ENCODE measurements around the gene PGD.

Gene PGD

DNA sequence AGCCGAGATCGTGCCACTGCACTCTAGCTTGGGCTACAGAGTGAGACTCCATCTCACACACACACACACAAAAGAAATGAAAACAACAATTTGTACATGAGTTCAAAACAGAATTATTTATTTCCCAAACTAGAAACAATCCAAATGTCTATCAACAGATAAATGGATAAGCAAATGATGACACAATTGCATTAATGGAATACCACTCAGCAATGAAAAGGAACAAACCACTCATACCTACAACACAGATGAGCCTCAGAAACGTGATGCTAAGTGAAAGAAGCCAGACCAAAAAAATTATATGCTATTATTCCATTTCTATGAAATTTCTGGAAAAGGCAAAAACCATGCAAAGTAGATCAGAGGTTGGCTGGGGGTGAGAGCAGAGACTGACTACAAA lies 2.0 kb upstream of the PGD start:
- Histone ChIP-seq H3K79me2 (ENCODE audit: insufficient read depth, low read length) (no peaks in the 10 kb centered on the region), H3K4me2 (ENCODE audit: low read length) (no peak overlapping the region), H3K27ac (ENCODE audit: low read depth, low read length, poor library complexity, severe bottlenecking) (no peak overlapping the region), H3K9me3 (ENCODE audit: low read length) (0 out of 2 replicates have a peak, but pooled peaks cover 4% of the 10 kb centered on the region), H3K27me3 (ENCODE audit: insufficient read depth, low read length) (no peaks in the 10 kb centered on the region), H3K36me3 (ENCODE audit: insufficient read depth, low read length) (peaks cover 10% of the 10 kb centered on the region; the same call in 1 of the 2 replicates), H3K4me3 (ENCODE audit: low read depth, low read length, poor library complexity, severe bottlenecking) (no peak overlapping the region), H3K4me1 (ENCODE audit: insufficient read depth, low read length, severe bottlenecking) (peaks cover 17% of the 10 kb centered on the region), H4K20me1 (ENCODE audit: insufficient read depth, low read length) (no peaks in the 10 kb centered on the region), H2AFZ (ENCODE audit: low read length) (no peak overlapping the region), H3K9ac (ENCODE audit: low read length) (no peak overlapping the region), H3K9me2 (ENCODE audit: low read depth, low read length) (no peaks in the 10 kb centered on the region), H3F3A (ENCODE audit: insufficient read depth, low read length) (no peaks in the 10 kb centered on the region)
- TF ChIP-seq, protein P1, sequence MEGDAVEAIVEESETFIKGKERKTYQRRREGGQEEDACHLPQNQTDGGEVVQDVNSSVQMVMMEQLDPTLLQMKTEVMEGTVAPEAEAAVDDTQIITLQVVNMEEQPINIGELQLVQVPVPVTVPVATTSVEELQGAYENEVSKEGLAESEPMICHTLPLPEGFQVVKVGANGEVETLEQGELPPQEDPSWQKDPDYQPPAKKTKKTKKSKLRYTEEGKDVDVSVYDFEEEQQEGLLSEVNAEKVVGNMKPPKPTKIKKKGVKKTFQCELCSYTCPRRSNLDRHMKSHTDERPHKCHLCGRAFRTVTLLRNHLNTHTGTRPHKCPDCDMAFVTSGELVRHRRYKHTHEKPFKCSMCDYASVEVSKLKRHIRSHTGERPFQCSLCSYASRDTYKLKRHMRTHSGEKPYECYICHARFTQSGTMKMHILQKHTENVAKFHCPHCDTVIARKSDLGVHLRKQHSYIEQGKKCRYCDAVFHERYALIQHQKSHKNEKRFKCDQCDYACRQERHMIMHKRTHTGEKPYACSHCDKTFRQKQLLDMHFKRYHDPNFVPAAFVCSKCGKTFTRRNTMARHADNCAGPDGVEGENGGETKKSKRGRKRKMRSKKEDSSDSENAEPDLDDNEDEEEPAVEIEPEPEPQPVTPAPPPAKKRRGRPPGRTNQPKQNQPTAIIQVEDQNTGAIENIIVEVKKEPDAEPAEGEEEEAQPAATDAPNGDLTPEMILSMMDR (IDR thresholded peaks at IDR 0.05; ENCODE audit: low read length) = no peak
- no peak for TF ChIP-seq EZH2 (IDR thresholded peaks at IDR 0.05; ENCODE audit: borderline replicate concordance, low read length)

GRCh38 chr1:10398278-10398733 lies 558 bp upstream of the PGD start:
- peak overlapping the region; percentile 68 for H3K4me2 ChIP-seq (ENCODE audit: low read length)
- H3K4me3 ChIP-seq (ENCODE audit: low read depth, low read length, poor library complexity, severe bottlenecking) = peak overlapping the region; percentile 67
- peak overlapping the region; percentile 55 for H3K9ac ChIP-seq (ENCODE audit: low read length)
- TF ChIP-seq, protein P1 (IDR thresholded peaks at IDR 0.05; ENCODE audit: low read length) = no peak
- no peak for TF ChIP-seq EZH2 (IDR thresholded peaks at IDR 0.05; ENCODE audit: borderline replicate concordance, low read length)
- H4K20me1 ChIP-seq (ENCODE audit: insufficient read depth, low read length) = no peaks in the 10 kb centered on the region
- H3F3A ChIP-seq (ENCODE audit: insufficient read depth, low read length) = no peaks in the 10 kb centered on the region
- 0 out of 2 replicates have a peak, but pooled peaks cover 4% of the 10 kb centered on the region for H3K9me3 ChIP-seq (ENCODE audit: low read length)
- no peaks in the 10 kb centered on the region for H3K27me3 ChIP-seq (ENCODE audit: insufficient read depth, low read length)
- peaks cover 17% of the 10 kb centered on the region for H3K4me1 ChIP-seq (ENCODE audit: insufficient read depth, low read length, severe bottlenecking)
- no peaks in the 10 kb centered on the region for H3K9me2 ChIP-seq (ENCODE audit: low read depth, low read length)
- H3K79me2 ChIP-seq (ENCODE audit: insufficient read depth, low read length) = no peaks in the 10 kb centered on the region
- H3K27ac ChIP-seq (ENCODE audit: low read depth, low read length, poor library complexity, severe bottlenecking) = peak overlapping the region; percentile 41
- H3K36me3 ChIP-seq (ENCODE audit: insufficient read depth, low read length) = peaks cover 17% of the 10 kb centered on the region; the same call in 1 of the 2 replicates
- peak overlapping the region; percentile 3; the same call in 1 of the 2 replicates for H2AFZ ChIP-seq (ENCODE audit: low read length)

DNA sequence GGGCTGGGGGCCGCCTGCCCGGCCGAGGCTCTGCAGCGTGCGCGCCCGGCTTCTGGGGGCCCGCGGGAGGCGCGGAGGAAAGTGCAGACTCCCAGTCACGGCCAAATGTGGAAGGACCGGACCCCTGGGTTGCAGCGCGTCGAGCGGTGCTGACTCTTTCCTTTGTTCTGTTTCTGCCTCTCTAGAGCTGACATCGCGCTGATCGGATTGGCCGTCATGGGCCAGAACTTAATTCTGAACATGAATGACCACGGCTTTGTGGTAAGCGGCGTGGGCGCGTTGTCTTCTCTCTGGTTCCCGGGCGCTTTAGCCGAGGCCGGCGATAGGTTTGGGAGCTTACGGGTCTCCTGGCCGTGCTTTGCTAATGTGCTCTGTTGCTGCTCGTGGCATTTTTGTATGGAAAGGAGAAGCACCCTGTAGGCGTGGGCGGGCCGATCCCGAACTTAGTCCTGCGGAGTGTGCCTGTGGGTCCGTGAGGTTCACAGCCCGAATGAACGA lies 629 bp downstream of the PGD start:
- H3K4me3 ChIP-seq (ENCODE audit: low read depth, low read length, poor library complexity, severe bottlenecking) = peak overlapping the region; percentile 67
- no peak for TF ChIP-seq EZH2 (IDR thresholded peaks at IDR 0.05; ENCODE audit: borderline replicate concordance, low read length)
- TF ChIP-seq, protein P1 (IDR thresholded peaks at IDR 0.05; ENCODE audit: low read length) = no peak
- no peak overlapping the region for H2AFZ ChIP-seq (ENCODE audit: low read length)

More for the DNA sequence above, 629 bp downstream of the PGD start:
- H3K4me2 ChIP-seq (ENCODE audit: low read length) = peak overlapping the region; percentile 82
- H3K27ac ChIP-seq (ENCODE audit: low read depth, low read length, poor library complexity, severe bottlenecking) = no peak overlapping the region
- H3K9me3 ChIP-seq (ENCODE audit: low read length) = no peaks in the 10 kb centered on the region
- H3K4me1 ChIP-seq (ENCODE audit: insufficient read depth, low read length, severe bottlenecking) = peaks cover 17% of the 10 kb centered on the region
- peaks cover 29% of the 10 kb centered on the region for H3K36me3 ChIP-seq (ENCODE audit: insufficient read depth, low read length)
- no peaks in the 10 kb centered on the region for H3K79me2 ChIP-seq (ENCODE audit: insufficient read depth, low read length)
- H3K9me2 ChIP-seq (ENCODE audit: low read depth, low read length) = no peaks in the 10 kb centered on the region
- no peaks in the 10 kb centered on the region for H3K27me3 ChIP-seq (ENCODE audit: insufficient read depth, low read length)
- H3F3A ChIP-seq (ENCODE audit: insufficient read depth, low read length) = no peaks in the 10 kb centered on the region
- H4K20me1 ChIP-seq (ENCODE audit: insufficient read depth, low read length) = no peaks in the 10 kb centered on the region
- peak overlapping the region; percentile 71 for H3K9ac ChIP-seq (ENCODE audit: low read length)

All from OCI-LY1 (cell line).